ENCODE results near the gene PITX2. TPM values are rescaled to one million over a fixed set of nuclear protein-coding genes. Genes with fewer than 3 reads are reported as not detected.

Gene PITX2
- total and polyA plus RNA-seq, 7 donors = 12.4 to 66.3 (median 49.2) TPM

- H3K4me3 ChIP-seq = no peak overlapping the region
- ATAC-seq (no peak), DNase-seq (no peak)
- H3K4me1 ChIP-seq = peaks cover 20% of the 10 kb centered on the region
- TF ChIP-seq, protein P1, sequence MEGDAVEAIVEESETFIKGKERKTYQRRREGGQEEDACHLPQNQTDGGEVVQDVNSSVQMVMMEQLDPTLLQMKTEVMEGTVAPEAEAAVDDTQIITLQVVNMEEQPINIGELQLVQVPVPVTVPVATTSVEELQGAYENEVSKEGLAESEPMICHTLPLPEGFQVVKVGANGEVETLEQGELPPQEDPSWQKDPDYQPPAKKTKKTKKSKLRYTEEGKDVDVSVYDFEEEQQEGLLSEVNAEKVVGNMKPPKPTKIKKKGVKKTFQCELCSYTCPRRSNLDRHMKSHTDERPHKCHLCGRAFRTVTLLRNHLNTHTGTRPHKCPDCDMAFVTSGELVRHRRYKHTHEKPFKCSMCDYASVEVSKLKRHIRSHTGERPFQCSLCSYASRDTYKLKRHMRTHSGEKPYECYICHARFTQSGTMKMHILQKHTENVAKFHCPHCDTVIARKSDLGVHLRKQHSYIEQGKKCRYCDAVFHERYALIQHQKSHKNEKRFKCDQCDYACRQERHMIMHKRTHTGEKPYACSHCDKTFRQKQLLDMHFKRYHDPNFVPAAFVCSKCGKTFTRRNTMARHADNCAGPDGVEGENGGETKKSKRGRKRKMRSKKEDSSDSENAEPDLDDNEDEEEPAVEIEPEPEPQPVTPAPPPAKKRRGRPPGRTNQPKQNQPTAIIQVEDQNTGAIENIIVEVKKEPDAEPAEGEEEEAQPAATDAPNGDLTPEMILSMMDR (IDR thresholded peaks at IDR 0.05) = no peak
- intact Hi-C loops (cut with DNase I) = no loop called here
- H3K27me3 ChIP-seq (ENCODE audit: insufficient read depth in 3 of 3, low read length in 2 of 3) = peaks cover 0 to 32% (median 3%) of the 10 kb centered on the region in 3 donors
- H3K27ac ChIP-seq = no peak overlapping the region
- no peaks in the 10 kb centered on the region for H3K9me3 ChIP-seq
- WGBS, 3 donors = 61 to 66% (median 63%) methylated on average over 25 to 26 of the region's 26 CpGs
- no peaks in the 10 kb centered on the region for H3K36me3 ChIP-seq (ENCODE audit: insufficient read depth in 1 of 2, low read depth in 1 of 2)
These were observed 5.9 kb upstream of the PITX2 start for GRCh38 chr4:110628663-110629213.

DNA sequence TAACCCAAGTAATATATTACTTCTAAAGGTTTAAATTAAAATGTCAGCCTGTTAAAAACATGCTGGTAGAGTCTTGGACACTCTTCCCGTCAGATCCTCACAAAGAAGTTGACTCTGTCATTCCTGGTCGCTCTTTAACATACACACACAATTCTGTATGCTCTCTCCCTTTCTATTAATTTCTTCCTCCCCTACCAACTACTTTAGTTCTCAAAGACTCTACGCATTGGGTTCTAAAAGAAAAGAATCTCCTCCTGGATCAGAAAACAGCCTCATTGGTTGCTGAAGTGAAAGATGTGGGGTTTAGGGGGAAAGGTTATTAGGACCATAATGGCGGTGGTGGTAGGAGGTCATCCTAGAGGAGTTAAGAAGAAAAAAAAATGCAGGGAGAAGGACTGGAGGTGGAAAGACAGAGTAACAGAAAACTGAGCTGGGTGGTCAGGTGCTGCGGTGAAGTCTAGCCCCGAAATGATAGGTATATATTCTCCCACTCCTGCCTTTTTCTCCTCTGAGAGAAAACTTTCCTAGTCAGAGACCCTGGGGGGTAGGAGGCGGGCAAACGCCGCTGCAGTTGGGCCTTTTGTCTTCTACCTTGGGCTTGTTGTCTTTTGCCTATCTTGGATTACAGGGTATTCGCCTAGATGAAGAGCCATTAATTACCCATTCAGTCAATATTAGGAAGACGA is 5.2 kb upstream of the PITX2 start:
- peaks cover 20% of the 10 kb centered on the region for H3K4me1 ChIP-seq
- no peak for DNase-seq
- TF ChIP-seq, protein P1 (IDR thresholded peaks at IDR 0.05) = no peak
- H3K27ac ChIP-seq = no peak overlapping the region
- no peaks in the 10 kb centered on the region for H3K9me3 ChIP-seq
- 55 to 67% (median 60%) methylated on average over 11 of the region's 11 CpGs for WGBS, 3 donors
- H3K27me3 ChIP-seq (ENCODE audit: insufficient read depth in 3 of 3, low read length in 2 of 3) = peaks cover 0 to 27% (median 3%) of the 10 kb centered on the region in 3 donors
- intact Hi-C loops (cut with DNase I) = no loop called here
- H3K4me3 ChIP-seq = no peak overlapping the region
- no peak for ATAC-seq
- H3K36me3 ChIP-seq (ENCODE audit: insufficient read depth in 1 of 2, low read depth in 1 of 2) = no peaks in the 10 kb centered on the region

- no peaks in the 10 kb centered on the region for H3K9me3 ChIP-seq
- 53 to 56% (median 54%) methylated on average over 13 of the region's 13 CpGs for WGBS, 3 donors
- DNase-seq = no peak
- peaks cover 10% of the 10 kb centered on the region for H3K4me1 ChIP-seq
- H3K27ac ChIP-seq = no peak overlapping the region
- ATAC-seq = no peak
- H3K4me3 ChIP-seq = no peak overlapping the region
- intact Hi-C loops (cut with DNase I) = no loop called here
- peaks cover 0 to 16% (median 3%) of the 10 kb centered on the region in 3 donors for H3K27me3 ChIP-seq (ENCODE audit: insufficient read depth in 3 of 3, low read length in 2 of 3)
- TF ChIP-seq, protein P1 (IDR thresholded peaks at IDR 0.05) = no peak
- no peaks in the 10 kb centered on the region for H3K36me3 ChIP-seq (ENCODE audit: insufficient read depth in 1 of 2, low read depth in 1 of 2)
These were observed 3.8 kb upstream of the PITX2 start for GRCh38 chr4:110626532-110627153.

DNA sequence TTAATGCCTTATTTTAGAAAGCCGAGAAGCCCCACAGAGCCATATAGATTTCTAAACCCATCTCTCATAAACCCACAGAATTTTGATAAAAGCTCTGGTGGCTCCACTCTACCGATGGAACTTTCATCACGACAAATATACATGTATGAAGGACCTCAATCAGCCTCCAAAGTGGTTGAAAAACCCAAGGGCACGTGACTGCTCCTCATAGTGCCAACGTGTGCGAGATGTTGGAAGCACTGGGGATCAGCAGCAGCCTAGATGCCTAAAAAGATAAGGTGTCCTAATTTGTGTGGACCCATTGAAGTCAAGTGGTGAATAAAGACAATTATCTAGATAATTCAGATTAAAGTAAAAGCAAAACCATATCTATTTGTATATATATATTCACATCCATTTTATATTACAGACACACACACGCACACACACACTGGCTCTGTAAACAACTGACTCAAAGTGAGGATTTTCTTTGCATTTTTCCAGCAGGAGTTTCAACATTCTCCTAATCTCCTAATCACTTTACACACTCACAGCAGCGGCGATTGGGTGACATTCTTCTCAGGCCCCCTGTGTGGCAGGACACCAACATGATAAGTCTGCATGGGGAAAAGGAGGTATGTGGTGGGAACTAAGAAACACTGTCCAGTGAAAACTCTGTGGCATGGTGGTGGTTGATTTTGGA is 2.8 kb upstream of the PITX2 start:
- Histone ChIP-seq H3K4me3 (no peak overlapping the region), H3K4me1 (peaks cover 10% of the 10 kb centered on the region), H3K36me3 (ENCODE audit: insufficient read depth in 1 of 2, low read depth in 1 of 2) (no peaks in the 10 kb centered on the region), H3K27ac (no peak overlapping the region), H3K27me3 (ENCODE audit: insufficient read depth in 3 of 3, low read length in 2 of 3) (peaks cover 0 to 14% (median 3%) of the 10 kb centered on the region in 3 donors), H3K9me3 (no peaks in the 10 kb centered on the region)
- DNase-seq = no peak
- ATAC-seq = no peak
- intact Hi-C loops (cut with DNase I) = no loop called here
- TF ChIP-seq, protein P1 (IDR thresholded peaks at IDR 0.05) = no peak
- 44 to 46% (median 45%) methylated on average over 9 of the region's 9 CpGs for WGBS, 3 donors

All from psoas muscle (tissue), 8 donors.